PC-3 (cell line): Measurements from ENCODE around the gene TRABD2B. TPM values are rescaled to one million over a fixed set of nuclear protein-coding genes. Genes with fewer than 3 reads are reported as not detected.
A peak's percentile ranks its signal among the peaks of the same experiment; 100 is the strongest.

Experiments used
- ATAC-seq: fragments of 200-7000 bp; cut with Tn5 transposase; 2 replicates; pipeline ENCODE4 v1.9.1; 2020; ENCODE audit warnings: mild to moderate bottlenecking, moderate library complexity
- BruUV-seq: library from RNA; stranded (reverse); fragments of 400-500 nt; replicated peaks from 2 replicates; lab custom pipeline; 2021; lab: Mats Ljungman, UMichigan
- CTCF ChIA-PET: fragments of 300-600 bp; sonication (Branson Sonifier 250); formaldehyde crosslinking; loops from one replicate; lab custom pipeline; 2022; ENCODE audit warnings: antibody characterized with exemption; lab: Charles Lee
- POLR2A ChIA-PET: fragments of 300-600 bp; sonication (Branson Sonifier 250); formaldehyde crosslinking; loops from one replicate; lab custom pipeline; 2022; ENCODE audit warnings: antibody characterized with exemption; ENCODE audit not compliant: unreplicated experiment; lab: Charles Lee
- DNase-seq: peaks from one replicate; pipeline ENCODE4 v3.0.0-alpha.2; 2015
- H2AFZ ChIP-seq: fragments of 300-600 bp; sonication (generic); 2 replicates; pipeline ENCODE4 v1.6.0; 2016; ENCODE audit warnings: antibody characterized with exemption, low read length
- H3F3A ChIP-seq: fragments of 300-600 bp; sonication (generic); one replicate; pipeline ENCODE4 v1.6.0; 2017; ENCODE audit warnings: antibody characterized with exemption, low read length, control low read depth, mild to moderate bottlenecking; ENCODE audit not compliant: unreplicated experiment
- H3K27ac ChIP-seq: fragments of 300-600 bp; sonication (generic); 2 replicates; pipeline ENCODE4 v1.5.1; 2016; ENCODE audit warnings: mild to moderate bottlenecking, low read length
- H3K27me3 ChIP-seq: fragments of 300-600 bp; sonication (generic); 2 replicates; pipeline ENCODE4 v1.6.1; 2016; ENCODE audit warnings: low read length, mixed read lengths
- H3K36me3 ChIP-seq: fragments of 300-600 bp; sonication (generic); 2 replicates; pipeline ENCODE4 v1.6.1; 2016; ENCODE audit warnings: low read depth, mixed run types, low read length, mixed read lengths
- H3K4me1 ChIP-seq: fragments of 300-600 bp; sonication (generic); 2 replicates; pipeline ENCODE4 v1.5.1; 2016; ENCODE audit warnings: low read length; ENCODE audit not compliant: insufficient read depth
- H3K4me2 ChIP-seq: fragments of 300-600 bp; sonication (generic); 2 replicates; pipeline ENCODE4 v1.6.0; 2016; ENCODE audit warnings: low read length
- H3K4me3 ChIP-seq: fragments of 300-600 bp; sonication (generic); 2 replicates; pipeline ENCODE4 v1.5.1; 2016; ENCODE audit warnings: mild to moderate bottlenecking, low read length, mixed read lengths
- H3K79me2 ChIP-seq: fragments of 300-600 bp; sonication (generic); 2 replicates; pipeline ENCODE4 v1.6.1; 2017; ENCODE audit warnings: low read length, mixed read lengths
- H3K9ac ChIP-seq: fragments of 300-600 bp; sonication (generic); 2 replicates; pipeline ENCODE4 v1.6.0; 2016; ENCODE audit warnings: mild to moderate bottlenecking, low read length
- H3K9me2 ChIP-seq: fragments of 300-600 bp; sonication (generic); replicated peaks from 2 replicates; pipeline ENCODE4 v1.6.1; 2016; ENCODE audit warnings: mixed run types, low read length, mixed read lengths
- H3K9me3 ChIP-seq: fragments of 300-600 bp; sonication (generic); 2 replicates; pipeline ENCODE4 v1.6.1; 2016; ENCODE audit warnings: low read length, mixed read lengths
- H4K20me1 ChIP-seq: fragments of 300-600 bp; sonication (generic); 2 replicates; pipeline ENCODE4 v1.6.1; 2016; ENCODE audit warnings: low read length, mixed read lengths
- EZH2 ChIP-seq: fragments of 300-600 bp; sonication (generic); IDR thresholded peaks from one replicate; pipeline ENCODE4 v1.6.1; 2017; ENCODE audit warnings: antibody characterized with exemption, mild to moderate bottlenecking, low read length; ENCODE audit not compliant: unreplicated experiment
- EZH2phosphoT487 ChIP-seq: fragments of 300-600 bp; sonication (generic); IDR thresholded peaks from 2 replicates; pipeline ENCODE4 v1.6.1; 2018; ENCODE audit warnings: mild to moderate bottlenecking, antibody characterized with exemption, low read length, borderline replicate concordance
- intact Hi-C: fragments of 100-400 bp; cut with micrococcal nuclease; formaldehyde crosslinking; loops from 2 replicates; pipeline ENCODE4 v1.9.0; 2023
- total RNA-seq: library from RNA; depleted of rRNA; stranded (reverse); fragments of >200 nt; gene quantifications from 2 replicates; pipeline ENCODE4 v1.2.3, GENCODE V29; 2014
- TF ChIP-seq, protein P1 (sequence below): fragments of 300-600 bp; sonication (generic); conservative IDR thresholded peaks from 2 replicates; pipeline ENCODE4 v1.5.1; 2017; ENCODE audit warnings: antibody characterized with exemption, low read depth, mild to moderate bottlenecking, low read length

TRABD2B gene
- total RNA-seq, 1 experiment from 2014 or later: 0.44 TPM

- ChIA-PET POLR2A (no interaction called here), CTCF (no interaction called here)
- peaks cover 4% of the 10 kb centered on the region for H3K4me1 ChIP-seq
- H3K4me3 ChIP-seq: no peak overlapping the region
- no peaks in the 10 kb centered on the region for H3K27me3 ChIP-seq
- no peak for TF ChIP-seq EZH2
- TF ChIP-seq, protein P1, sequence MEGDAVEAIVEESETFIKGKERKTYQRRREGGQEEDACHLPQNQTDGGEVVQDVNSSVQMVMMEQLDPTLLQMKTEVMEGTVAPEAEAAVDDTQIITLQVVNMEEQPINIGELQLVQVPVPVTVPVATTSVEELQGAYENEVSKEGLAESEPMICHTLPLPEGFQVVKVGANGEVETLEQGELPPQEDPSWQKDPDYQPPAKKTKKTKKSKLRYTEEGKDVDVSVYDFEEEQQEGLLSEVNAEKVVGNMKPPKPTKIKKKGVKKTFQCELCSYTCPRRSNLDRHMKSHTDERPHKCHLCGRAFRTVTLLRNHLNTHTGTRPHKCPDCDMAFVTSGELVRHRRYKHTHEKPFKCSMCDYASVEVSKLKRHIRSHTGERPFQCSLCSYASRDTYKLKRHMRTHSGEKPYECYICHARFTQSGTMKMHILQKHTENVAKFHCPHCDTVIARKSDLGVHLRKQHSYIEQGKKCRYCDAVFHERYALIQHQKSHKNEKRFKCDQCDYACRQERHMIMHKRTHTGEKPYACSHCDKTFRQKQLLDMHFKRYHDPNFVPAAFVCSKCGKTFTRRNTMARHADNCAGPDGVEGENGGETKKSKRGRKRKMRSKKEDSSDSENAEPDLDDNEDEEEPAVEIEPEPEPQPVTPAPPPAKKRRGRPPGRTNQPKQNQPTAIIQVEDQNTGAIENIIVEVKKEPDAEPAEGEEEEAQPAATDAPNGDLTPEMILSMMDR: no peak
- no peak for TF ChIP-seq EZH2phosphoT487
- H3K79me2 ChIP-seq: no peaks in the 10 kb centered on the region
- no peaks in the 10 kb centered on the region for H4K20me1 ChIP-seq
- ATAC-seq (no peak), DNase-seq (no peak)
- H3K9ac ChIP-seq: no peak overlapping the region
- H3K4me2 ChIP-seq: no peak overlapping the region
- no peak overlapping the region for H2AFZ ChIP-seq
- H3F3A ChIP-seq: no peaks in the 10 kb centered on the region
- H3K36me3 ChIP-seq: no peaks in the 10 kb centered on the region
- no peak overlapping the region for H3K27ac ChIP-seq
- intact Hi-C loops: no loop called here
- H3K9me2 ChIP-seq: no peaks in the 10 kb centered on the region; the same call in 1 of the 2 replicates
- H3K9me3 ChIP-seq: no peaks in the 10 kb centered on the region
- BruUV-seq: no TSS peak
These were observed 64.4 kb downstream of the TRABD2B start for GRCh38 chr1:47932743-47933142.

GRCh38 chr1:47931395-47931794, 65.8 kb downstream of the TRABD2B start:
- peak; percentile 44 for DNase-seq

DNA sequence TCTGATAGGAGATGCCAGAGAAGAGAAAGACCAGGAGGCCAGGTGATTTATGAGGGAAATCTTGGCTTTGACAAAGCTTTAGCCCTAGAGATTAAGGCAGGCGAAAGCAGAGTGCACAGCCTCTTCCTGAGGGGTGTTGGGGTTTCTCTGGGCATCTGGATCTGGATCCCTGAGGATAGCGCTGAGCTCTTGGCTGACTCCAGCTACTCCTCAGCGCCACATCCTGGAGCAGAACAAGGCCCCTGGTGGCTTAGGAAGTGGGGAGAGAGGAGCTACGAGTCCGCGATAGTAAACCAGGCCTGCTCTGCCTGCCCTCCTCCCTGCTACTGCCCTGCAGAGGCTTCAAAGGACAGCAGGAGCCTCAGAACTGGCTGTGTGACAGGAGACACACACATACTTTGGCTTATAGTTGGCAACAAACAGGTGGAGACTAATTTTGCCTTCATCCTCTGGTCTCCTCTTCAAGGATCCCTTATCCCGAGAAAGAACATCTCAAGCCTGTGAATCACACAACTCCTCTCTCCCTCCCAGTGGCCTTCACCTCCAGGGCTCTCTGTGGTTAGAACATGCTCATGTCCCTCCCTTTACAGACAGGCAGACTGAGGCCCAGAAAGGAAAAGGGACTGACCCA, 66.9 kb downstream of the TRABD2B start:
- Histone ChIP-seq H3K4me1 (peaks cover 27% of the 10 kb centered on the region), H4K20me1 (no peaks in the 10 kb centered on the region), H3K79me2 (no peaks in the 10 kb centered on the region), H3K27me3 (no peaks in the 10 kb centered on the region), H3K4me2 (no peak overlapping the region), H3F3A (no peaks in the 10 kb centered on the region), H2AFZ (no peak overlapping the region), H3K9ac (no peak overlapping the region), H3K27ac (no peak overlapping the region), H3K9me3 (no peaks in the 10 kb centered on the region), H3K9me2 (no peaks in the 10 kb centered on the region), H3K4me3 (no peak overlapping the region), H3K36me3 (no peaks in the 10 kb centered on the region)
- TF ChIP-seq EZH2phosphoT487: no peak
- no peak for TF ChIP-seq EZH2
- TF ChIP-seq, protein P1: no peak
- BruUV-seq: no TSS peak
- no peak for DNase-seq
- no peak for ATAC-seq
- POLR2A ChIA-PET: no interaction called here
- intact Hi-C loops: no loop called here
- CTCF ChIA-PET: no interaction called here

More at GRCh38 chr1:47931395-47931794, 65.8 kb downstream of the TRABD2B start:
- H3K4me2 ChIP-seq: no peak overlapping the region
- H3K27me3 ChIP-seq: no peaks in the 10 kb centered on the region
- H3K9me2 ChIP-seq: no peaks in the 10 kb centered on the region; the same call in 1 of the 2 replicates
- no peaks in the 10 kb centered on the region for H3F3A ChIP-seq
- H2AFZ ChIP-seq: no peak overlapping the region
- no peak overlapping the region for H3K27ac ChIP-seq
- no peaks in the 10 kb centered on the region for H3K79me2 ChIP-seq
- TF ChIP-seq, protein P1: peak; percentile 52
- no peak for TF ChIP-seq EZH2
- no peak for ATAC-seq
- H3K4me3 ChIP-seq: no peak overlapping the region
- H3K9me3 ChIP-seq: no peaks in the 10 kb centered on the region
- peaks cover 16% of the 10 kb centered on the region for H3K4me1 ChIP-seq
- ChIA-PET CTCF (no interaction called here), POLR2A (no interaction called here)
- no peaks in the 10 kb centered on the region for H4K20me1 ChIP-seq
- no peak overlapping the region for H3K9ac ChIP-seq
- intact Hi-C loops: no loop called here
- no peaks in the 10 kb centered on the region for H3K36me3 ChIP-seq
- no TSS peak for BruUV-seq
